Uterus (tissue), 4 donors: ENCODE results near the gene MEF2A. TPM values are rescaled to one million over a fixed set of nuclear protein-coding genes. Genes with fewer than 3 reads are reported as not detected.

Experiments used
- DNase-seq, 2 donors: peaks; one replicate each; pipeline ENCODE4 v3.0.0-alpha.2; 2019 to 2020
- H3K27ac ChIP-seq, 2 donors: fragments of 200-600 bp; sonication (generic); 1 replicate in 1 of 2; 2 replicates in 1 of 2; pipeline ENCODE4 v1.5.1; 2016 to 2018
- H3K27me3 ChIP-seq, 2 donors: fragments of 200-600 bp; sonication (generic); one replicate each; pipeline ENCODE4 v1.5.1; 2018 to 2019; ENCODE audit warnings: control low read depth in 1 of 2
- H3K36me3 ChIP-seq, 2 donors: fragments of 200-600 bp; sonication (generic); one replicate each; pipeline ENCODE4 v1.5.1; 2019; ENCODE audit warnings: control low read depth in 1 of 2
- H3K4me1 ChIP-seq, 2 donors: fragments of 200-600 bp; sonication (generic); one replicate each; pipeline ENCODE4 v1.5.1; 2018 to 2019; ENCODE audit warnings: control low read depth in 1 of 2
- H3K4me3 ChIP-seq, 2 donors: fragments of 200-600 bp; sonication (generic); 1 replicate in 1 of 2; 2 replicates in 1 of 2; pipeline ENCODE4 v1.5.1; 2018 to 2019; ENCODE audit warnings: mild to moderate bottlenecking in 1 of 2
- H3K9me3 ChIP-seq, 2 donors: fragments of 200-600 bp; sonication (generic); one replicate each; pipeline ENCODE4 v1.5.1; 2019; ENCODE audit warnings: control low read depth in 1 of 2
- POLR2A ChIP-seq, 2 donors: fragments of 450-650 bp; IDR thresholded peaks; one replicate each; pipeline ENCODE4 v1.6.1; 2016; ENCODE audit warnings: antibody characterized with exemption in 2 of 2, mild to moderate bottlenecking in 1 of 2, moderate library complexity in 1 of 2
- intact Hi-C: fragments of 100-400 bp; cut with DNase I; formaldehyde crosslinking; loops from one replicate; pipeline ENCODE4 v1.15.1; 2023; ENCODE audit warnings: low total_unique reads
- total RNA-seq, 4 donors: library from RNA; depleted of rRNA in 3 of 4; stranded (reverse); fragments of >200 nt in 3 of 4; gene quantifications; one replicate each; pipeline versions ENCODE4 v1.1.0 to v1.2.4, GENCODE V29; 2014 to 2023
- TF ChIP-seq, protein P1 (sequence below), 4 experiments: fragments of 200-600 bp in 2 of 4; fragments of 450-650 bp in 2 of 4; sonication (generic) in 2 of 4; IDR thresholded peaks; one replicate each; pipeline ENCODE4 v1.5.1; 2016 to 2019; ENCODE audit warnings: antibody characterized with exemption in 4 of 4, mild to moderate bottlenecking in 2 of 4, moderate library complexity in 1 of 4
- donor health status: DM: yes; HTN: yes; CAD: no.

Gene MEF2A
- total RNA-seq, 4 donors from 2014 or later, result 78.6 to 138 (median 105) TPM

GRCh38 chr15:99616773-99617342, 51.1 kb downstream of the MEF2A start:
- H3K4me3 ChIP-seq, result no peak overlapping the region
- no peaks in the 10 kb centered on the region for H3K27me3 ChIP-seq
- intact Hi-C loops, result no loop called here
- H3K36me3 ChIP-seq, result no peaks in the 10 kb centered on the region
- TF ChIP-seq, protein P1, sequence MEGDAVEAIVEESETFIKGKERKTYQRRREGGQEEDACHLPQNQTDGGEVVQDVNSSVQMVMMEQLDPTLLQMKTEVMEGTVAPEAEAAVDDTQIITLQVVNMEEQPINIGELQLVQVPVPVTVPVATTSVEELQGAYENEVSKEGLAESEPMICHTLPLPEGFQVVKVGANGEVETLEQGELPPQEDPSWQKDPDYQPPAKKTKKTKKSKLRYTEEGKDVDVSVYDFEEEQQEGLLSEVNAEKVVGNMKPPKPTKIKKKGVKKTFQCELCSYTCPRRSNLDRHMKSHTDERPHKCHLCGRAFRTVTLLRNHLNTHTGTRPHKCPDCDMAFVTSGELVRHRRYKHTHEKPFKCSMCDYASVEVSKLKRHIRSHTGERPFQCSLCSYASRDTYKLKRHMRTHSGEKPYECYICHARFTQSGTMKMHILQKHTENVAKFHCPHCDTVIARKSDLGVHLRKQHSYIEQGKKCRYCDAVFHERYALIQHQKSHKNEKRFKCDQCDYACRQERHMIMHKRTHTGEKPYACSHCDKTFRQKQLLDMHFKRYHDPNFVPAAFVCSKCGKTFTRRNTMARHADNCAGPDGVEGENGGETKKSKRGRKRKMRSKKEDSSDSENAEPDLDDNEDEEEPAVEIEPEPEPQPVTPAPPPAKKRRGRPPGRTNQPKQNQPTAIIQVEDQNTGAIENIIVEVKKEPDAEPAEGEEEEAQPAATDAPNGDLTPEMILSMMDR (IDR thresholded peaks at IDR 0.05), result no peak
- no peak for TF ChIP-seq POLR2A (IDR thresholded peaks at IDR 0.05)
- peak overlapping the region in 1 of 2 donors; percentile 18 for H3K27ac ChIP-seq
- DNase-seq, result no peak
- H3K4me1 ChIP-seq, result peaks cover 0 to 12% of the 10 kb centered on the region in 2 donors
- no peaks in the 10 kb centered on the region for H3K9me3 ChIP-seq

DNA sequence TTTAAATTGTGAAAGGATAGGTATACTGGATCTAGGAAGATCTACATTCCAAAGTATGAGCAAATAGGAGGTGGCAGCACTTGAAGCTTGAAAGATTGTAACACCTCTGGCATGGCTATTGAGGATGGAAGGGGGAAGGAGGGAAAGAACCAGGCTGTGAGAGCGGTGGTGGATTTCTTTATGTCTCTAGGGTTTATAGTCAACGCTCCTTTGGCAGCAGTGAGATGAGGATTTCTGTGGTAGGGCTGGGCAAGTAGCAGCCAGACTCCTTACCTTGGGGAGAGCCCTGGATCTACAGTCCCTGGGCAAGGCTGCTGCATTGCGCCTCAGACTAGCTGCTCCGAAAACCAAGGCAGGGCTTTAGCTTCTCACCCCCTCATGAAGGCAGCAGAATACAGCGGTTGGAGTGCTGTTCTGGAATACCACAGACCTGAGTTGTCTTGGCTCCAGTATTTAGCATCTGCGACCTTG, 53.2 kb downstream of the MEF2A start:
- no peaks in the 10 kb centered on the region for H3K9me3 ChIP-seq
- TF ChIP-seq POLR2A (IDR thresholded peaks at IDR 0.05), result no peak
- TF ChIP-seq, protein P1 (IDR thresholded peaks at IDR 0.05), result no peak
- H3K36me3 ChIP-seq, result no peaks in the 10 kb centered on the region
- DNase-seq, result no peak
- H3K27ac ChIP-seq, result peak overlapping the region; percentile 24 to 70
- H3K27me3 ChIP-seq, result no peaks in the 10 kb centered on the region
- intact Hi-C loops, result no loop called here
- H3K4me1 ChIP-seq, result peaks cover 0 to 12% of the 10 kb centered on the region in 2 donors
- no peak overlapping the region for H3K4me3 ChIP-seq

- intact Hi-C loops, result no loop called here
These were observed 53.9 kb downstream of the MEF2A start for GRCh38 chr15:99619712-99620111.

GRCh38 chr15:99620178-99620577, 54.4 kb downstream of the MEF2A start:
- Histone ChIP-seq H3K36me3 (no peaks in the 10 kb centered on the region), H3K4me3 (no peak overlapping the region), H3K27me3 (no peaks in the 10 kb centered on the region), H3K9me3 (no peaks in the 10 kb centered on the region), H3K4me1 (peaks cover 0 to 12% of the 10 kb centered on the region in 2 donors), H3K27ac (peak overlapping the region in 1 of 2 donors; percentile 5)
- TF ChIP-seq POLR2A (IDR thresholded peaks at IDR 0.05), result no peak
- TF ChIP-seq, protein P1 (IDR thresholded peaks at IDR 0.05), result no peak
- intact Hi-C loops, result no loop called here
- no peak for DNase-seq

More at GRCh38 chr15:99619712-99620111, 53.9 kb downstream of the MEF2A start:
- Histone ChIP-seq H3K4me3 (no peak overlapping the region), H3K27me3 (no peaks in the 10 kb centered on the region), H3K4me1 (peaks cover 0 to 12% of the 10 kb centered on the region in 2 donors), H3K36me3 (no peaks in the 10 kb centered on the region), H3K9me3 (no peaks in the 10 kb centered on the region), H3K27ac (peak overlapping the region; percentile 24 to 70)
- TF ChIP-seq, protein P1 (IDR thresholded peaks at IDR 0.05), result no peak
- no peak for TF ChIP-seq POLR2A (IDR thresholded peaks at IDR 0.05)
- no peak for DNase-seq

GRCh38 chr15:99621767-99622166, 56.0 kb downstream of the MEF2A start:
- no peak for DNase-seq
- Histone ChIP-seq H3K27ac (no peak overlapping the region), H3K27me3 (no peaks in the 10 kb centered on the region), H3K4me3 (no peak overlapping the region), H3K9me3 (no peaks in the 10 kb centered on the region), H3K36me3 (no peaks in the 10 kb centered on the region), H3K4me1 (peaks cover 0 to 12% of the 10 kb centered on the region in 2 donors)
- intact Hi-C loops, result no loop called here
- TF ChIP-seq, protein P1 (IDR thresholded peaks at IDR 0.05), result no peak
- TF ChIP-seq POLR2A (IDR thresholded peaks at IDR 0.05), result no peak
